Ramos (cell line): ENCODE data around the gene RASA3.

ENCODE experiments used
- in situ Hi-C: fragments of 300-500 bp; cut with MboI; formaldehyde crosslinking; loops from one replicate; pipeline ENCODE4 v1.14.3; 2022; ENCODE audit warnings: low sequenced_read_pairs; ENCODE audit not compliant: unreplicated experiment

The RASA3 gene

DNA sequence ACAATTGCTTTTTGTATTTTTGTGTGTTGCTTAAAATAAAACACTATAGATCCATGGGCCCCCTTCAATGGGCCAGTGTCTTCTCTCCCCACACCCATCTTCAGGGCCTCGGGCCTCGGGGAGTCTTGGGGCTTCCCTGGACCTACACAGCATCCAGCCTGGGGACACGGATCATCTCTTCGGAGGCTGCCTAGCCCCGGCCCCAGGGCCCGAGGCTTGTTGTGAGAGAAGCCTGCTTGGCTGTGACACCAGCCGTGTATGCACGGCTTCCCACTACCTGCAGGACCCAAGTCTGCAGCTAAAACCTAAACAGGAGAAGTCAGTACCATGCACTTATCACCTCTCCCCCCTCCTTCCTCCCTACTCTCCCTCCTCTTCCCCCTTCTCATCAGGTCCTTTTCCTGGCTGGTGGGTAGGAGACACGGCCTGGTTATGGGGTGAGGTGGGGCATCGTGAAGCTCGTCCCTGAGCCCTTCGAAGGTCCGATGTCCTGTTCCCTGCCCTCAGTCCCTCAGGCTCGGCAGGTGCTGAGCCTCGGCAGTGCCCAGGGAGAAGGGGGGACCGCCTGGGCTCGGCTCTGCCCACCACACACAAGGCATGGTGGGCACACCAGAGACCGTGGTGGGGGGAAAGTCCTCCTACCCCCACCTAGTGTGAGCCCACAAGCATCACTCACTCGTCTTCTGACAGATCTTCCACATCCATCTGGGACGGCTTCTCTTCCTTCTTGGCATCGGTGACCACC is 168.0 kb downstream of the RASA3 start:
- in situ Hi-C loops, result no loop called here

DNA sequence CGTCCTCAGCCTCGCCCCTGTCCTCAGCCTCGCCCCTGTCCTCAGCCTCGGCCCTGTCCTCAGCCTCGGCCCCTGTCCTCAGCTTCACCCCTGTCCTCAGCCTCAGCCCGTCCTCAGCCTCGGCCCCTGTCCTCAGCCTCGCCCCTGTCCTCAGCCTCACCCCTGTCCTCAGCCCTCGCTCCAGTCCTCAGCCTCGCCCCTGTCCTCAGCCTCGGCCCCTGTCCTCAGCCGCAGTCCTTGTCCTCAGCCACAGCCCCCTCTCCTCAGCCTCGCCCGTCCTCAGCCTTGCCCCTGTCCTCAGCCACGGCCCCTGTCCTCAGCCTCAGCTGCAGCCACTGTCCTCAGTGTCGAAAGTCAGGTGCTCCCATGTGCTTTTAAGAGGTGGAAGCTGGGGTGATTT is 169.0 kb downstream of the RASA3 start:
- in situ Hi-C loops, result no loop called here

DNA sequence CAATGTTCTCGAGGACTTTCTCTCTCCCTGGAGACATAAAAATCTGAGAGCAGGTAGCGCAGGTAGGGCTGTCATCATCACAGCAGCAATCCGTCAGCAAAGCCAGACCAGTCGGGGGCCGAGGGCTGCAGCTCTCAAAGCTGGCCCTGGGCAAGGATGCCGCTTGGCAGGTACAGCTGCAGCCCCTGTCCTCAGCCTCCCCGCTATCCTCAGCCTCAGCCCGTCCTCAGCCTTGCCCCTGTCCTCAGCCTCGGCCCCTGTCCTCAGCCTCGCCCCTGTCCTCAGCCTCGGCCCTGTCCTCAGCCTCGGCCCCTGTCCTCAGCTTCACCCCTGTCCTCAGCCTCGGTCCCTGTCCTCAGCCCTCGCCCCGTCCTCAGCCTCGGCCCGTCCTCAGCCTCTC is 169.4 kb downstream of the RASA3 start:
- in situ Hi-C loops, result no loop called here

- in situ Hi-C loops, result no loop called here
Measured at GRCh38 chr13:113962386-113962785, 170.0 kb downstream of the RASA3 start.

DNA sequence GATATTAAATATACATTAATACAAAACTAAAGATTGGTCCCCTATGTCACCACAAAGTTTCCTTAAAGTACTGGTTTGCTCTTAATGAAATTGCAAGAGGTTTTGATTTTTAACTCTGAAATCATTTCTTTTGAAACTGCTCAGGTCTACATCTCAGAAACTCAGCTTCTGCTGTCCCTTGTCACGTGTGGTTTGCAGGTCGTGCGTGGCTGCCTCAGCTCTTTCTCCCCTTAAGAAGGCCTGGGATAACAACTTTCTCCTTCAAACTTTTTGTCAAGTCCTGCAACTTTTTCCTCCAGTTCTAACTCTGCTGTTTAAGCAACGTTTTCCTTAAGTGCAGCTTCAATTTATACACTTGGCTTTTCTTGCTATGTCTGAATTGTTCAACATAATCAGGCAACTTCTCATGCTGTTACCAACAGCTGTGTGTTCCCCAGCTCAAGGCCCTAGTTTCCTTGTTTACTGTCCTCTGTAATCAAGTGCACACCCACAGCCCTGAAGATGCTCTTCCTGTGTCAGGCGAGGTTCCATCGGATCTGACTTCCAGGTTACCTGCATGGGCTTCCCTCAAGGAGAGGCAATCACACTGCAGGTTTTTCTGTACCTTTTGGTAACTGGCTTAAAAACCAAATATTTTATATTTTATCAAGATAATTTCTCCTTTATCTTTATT is 172.0 kb downstream of the RASA3 start:
- in situ Hi-C loops, result no loop called here

DNA sequence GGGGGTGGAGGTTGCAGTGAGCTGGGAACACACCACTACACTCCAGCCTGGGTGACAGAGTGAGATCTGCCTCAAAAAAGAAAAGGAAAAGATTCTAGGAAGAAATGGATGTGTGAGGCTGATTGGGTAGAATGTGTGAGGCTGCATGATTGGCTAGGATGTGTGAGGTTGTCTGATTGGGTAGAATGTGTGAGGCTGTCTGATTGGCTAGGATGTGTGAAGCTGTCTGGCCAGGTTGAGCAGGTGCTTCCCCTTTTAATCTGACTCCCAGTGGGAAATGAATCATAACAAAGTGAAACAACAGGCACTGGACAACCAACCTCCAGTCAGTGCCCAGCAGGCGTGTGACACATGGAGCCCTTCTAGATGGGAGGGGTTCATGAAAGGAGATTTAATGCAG is 173.2 kb downstream of the RASA3 start:
- in situ Hi-C loops, result no loop called here

- in situ Hi-C loops, result no loop called here
Measured at GRCh38 chr13:113958373-113958772, 174.1 kb downstream of the RASA3 start.

- in situ Hi-C loops, result no loop called here
Measured at GRCh38 chr13:113956571-113956970, 175.9 kb downstream of the RASA3 start.

- in situ Hi-C loops, result no loop called here
Measured at GRCh38 chr13:113955691-113956090, 176.7 kb downstream of the RASA3 start.

- in situ Hi-C loops, result no loop called here
Measured at GRCh38 chr13:113955235-113955634, 177.2 kb downstream of the RASA3 start.

- in situ Hi-C loops, result no loop called here
Measured at GRCh38 chr13:113954046-113954835, 178.2 kb downstream of the RASA3 start.

DNA sequence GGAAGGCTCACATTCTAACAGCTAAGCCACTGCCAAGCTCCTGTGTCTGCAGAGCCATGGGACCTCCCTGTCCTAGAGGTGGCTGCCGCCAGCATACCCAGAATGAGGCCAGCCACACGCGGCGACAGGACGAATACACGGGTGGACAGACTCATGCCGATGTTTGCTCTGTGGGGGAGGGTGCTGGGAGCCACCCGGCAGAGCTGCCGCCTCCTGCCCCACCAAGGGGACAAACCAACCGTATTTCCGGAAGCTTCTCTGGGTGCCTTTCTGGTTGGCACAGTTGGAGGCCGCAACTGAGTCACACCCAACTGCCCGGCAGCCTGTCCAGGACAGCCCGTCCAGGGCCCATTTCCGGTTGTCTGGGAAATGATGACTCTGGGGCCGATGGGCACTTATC is 178.9 kb downstream of the RASA3 start:
- in situ Hi-C loops, result no loop called here

DNA sequence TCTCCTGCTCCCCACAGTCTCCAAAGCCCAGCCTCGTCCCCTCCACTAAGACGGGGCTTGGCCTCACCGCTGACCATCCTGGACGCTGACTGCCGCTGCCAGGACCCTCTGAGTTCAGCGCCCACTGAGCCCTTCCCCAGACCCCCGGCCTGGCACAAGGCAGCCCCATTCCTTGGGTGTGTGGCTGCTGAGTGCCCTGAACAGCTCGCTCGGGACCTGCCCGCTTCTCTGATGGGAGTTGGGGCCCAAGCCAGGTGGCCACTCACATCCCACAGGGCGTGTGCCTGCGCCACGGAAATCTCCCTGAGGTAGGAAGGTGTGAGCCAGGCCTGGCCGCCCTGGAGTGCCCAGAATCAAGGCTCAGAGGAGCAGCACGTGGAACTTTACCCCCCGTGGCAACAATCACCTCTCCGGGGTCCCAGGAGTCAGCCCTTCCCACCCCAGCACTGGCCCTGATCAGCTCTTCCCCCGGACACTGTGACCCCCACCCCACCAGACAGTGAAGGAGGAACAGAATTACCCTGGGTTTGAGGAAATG is 179.4 kb downstream of the RASA3 start:
- in situ Hi-C loops, result no loop called here

GRCh38 chr13:113952151-113952982 is 180.1 kb downstream of the RASA3 start:
- in situ Hi-C loops, result no loop called here

- in situ Hi-C loops, result no loop called here
Measured at GRCh38 chr13:113951246-113951999, 181.0 kb downstream of the RASA3 start.

DNA sequence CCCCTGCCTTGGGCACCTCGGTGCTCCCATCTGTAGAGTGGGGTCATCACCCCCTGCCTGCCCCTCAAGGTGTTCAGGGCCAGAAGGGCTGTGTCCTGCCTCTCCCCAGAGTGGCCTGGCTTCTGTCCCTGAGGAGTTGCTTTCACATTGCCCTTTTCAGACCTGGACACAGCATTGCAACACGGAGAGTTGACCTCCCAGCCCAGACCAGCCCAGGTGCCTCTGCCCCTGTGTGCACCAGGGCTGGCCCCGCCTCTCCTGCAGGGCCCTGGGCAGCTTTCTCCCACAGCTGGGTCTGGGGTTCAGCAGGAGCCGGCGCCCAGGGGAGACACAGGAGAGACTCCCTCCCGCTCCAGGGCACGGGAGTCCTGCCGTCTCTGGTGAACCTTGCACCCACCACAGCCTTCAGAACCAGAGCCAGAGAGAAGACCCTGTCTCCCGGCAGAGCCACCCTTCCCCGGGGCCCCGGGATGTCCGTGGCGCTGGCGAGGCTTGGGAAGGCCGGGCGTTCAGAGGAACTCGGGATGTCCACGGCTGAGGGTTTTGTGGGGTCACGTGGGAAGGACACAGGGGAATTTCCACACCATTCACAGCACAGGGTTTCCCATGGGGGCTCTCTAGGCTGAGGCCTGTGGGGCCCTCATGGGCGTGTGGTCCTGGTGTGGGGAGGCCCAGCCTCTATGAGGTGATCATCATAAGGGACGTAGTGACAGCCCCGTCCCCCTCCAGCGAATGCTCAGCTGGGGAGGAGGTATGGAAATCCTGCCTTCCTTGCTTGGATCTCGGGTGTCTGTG is 181.8 kb downstream of the RASA3 start:
- in situ Hi-C loops, result no loop called here

DNA sequence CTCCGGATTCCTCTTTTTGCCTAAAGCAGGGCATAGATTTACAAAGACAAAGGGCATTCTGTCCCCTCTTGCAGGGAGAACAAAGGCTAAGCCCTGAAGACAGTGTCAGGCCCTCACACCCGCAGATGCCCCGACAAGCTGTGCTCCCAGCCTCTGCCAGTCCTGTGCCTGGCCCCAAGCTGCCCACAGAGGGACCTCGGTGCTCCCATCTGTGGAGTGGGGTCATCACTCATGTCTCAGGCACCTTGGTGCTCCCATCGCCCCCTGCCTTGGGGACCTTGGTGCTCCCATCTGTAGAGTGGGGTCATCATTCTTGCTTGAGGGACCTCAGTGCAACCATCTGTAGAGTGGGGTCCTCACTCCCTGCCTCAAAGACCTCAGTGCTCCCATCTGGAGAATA is 182.9 kb downstream of the RASA3 start:
- in situ Hi-C loops, result no loop called here

- in situ Hi-C loops, result no loop called here
Measured at GRCh38 chr13:113948034-113948742, 184.2 kb downstream of the RASA3 start.
